T-helper 2 cell treated with Interferon-gamma antibody and Interleukin-4, amounts not matched to agents 100 ng/mL and 5 ng/mL, for 36 hours (primary cell): ENCODE results near the gene CXCR3. TPM values are rescaled to one million over a fixed set of nuclear protein-coding genes. Genes with fewer than 3 reads are reported as not detected.

Experiments used
- total RNA-seq: library from RNA; stranded (reverse); gene quantifications from 2 replicates; pipeline ENCODE4 v1.2.3, GENCODE V29; 2022

The CXCR3 gene
- total RNA-seq, 1 donor from 2014 or later: 35.1 TPM

Other genes starting within 250 kb of the CXCR3 start
- gene OGT, start 85.4 kb downstream of the CXCR3 start, total RNA-seq: 269 and 277 TPM in 2 replicates
- 3.6 and 4.3 TPM in 2 replicates for gene GCNA, start 40.1 kb downstream of the CXCR3 start, total RNA-seq
- gene CXorf49, start 99.8 kb upstream of the CXCR3 start, total RNA-seq: not detected in 2 replicates
- not detected in 2 replicates for gene CXorf49B, start 144.8 kb upstream of the CXCR3 start, total RNA-seq